HG02623 (cell line): Measurements from ENCODE around the gene CTAGE9.
"Not testable (repeated sequence)": the region's sequence is repeated elsewhere in the genome, so short reads cannot be mapped to it uniquely, and the experiment has no call there.

Experiments used
- ATAC-seq: cut with Tn5 transposase; IDR thresholded peaks from one replicate; pipeline ENCODE4 v1.9.1; 2021; ENCODE audit warnings: moderate library complexity; ENCODE audit not compliant: unreplicated experiment

CTAGE9 gene

DNA sequence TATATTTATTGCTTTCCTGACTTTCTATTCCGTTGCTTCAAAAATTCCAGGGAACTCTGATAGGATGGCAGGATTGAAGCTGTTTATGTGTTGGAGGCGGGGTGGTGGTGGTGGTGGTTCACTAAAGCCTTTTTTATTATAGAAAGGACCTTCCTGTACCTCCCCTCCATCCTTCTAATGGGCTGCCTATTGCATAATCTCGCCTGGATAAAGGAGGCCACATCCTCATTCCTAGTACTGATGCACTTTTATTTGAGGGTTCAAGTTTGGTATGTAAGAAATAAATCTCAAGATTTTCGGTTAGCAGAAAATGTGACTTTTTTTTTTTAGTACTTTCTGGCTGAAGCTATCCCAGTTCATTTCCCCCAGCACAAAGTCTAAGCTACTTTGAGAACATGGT lies 18.7 kb upstream of the CTAGE9 start:
- ATAC-seq = no peak

DNA sequence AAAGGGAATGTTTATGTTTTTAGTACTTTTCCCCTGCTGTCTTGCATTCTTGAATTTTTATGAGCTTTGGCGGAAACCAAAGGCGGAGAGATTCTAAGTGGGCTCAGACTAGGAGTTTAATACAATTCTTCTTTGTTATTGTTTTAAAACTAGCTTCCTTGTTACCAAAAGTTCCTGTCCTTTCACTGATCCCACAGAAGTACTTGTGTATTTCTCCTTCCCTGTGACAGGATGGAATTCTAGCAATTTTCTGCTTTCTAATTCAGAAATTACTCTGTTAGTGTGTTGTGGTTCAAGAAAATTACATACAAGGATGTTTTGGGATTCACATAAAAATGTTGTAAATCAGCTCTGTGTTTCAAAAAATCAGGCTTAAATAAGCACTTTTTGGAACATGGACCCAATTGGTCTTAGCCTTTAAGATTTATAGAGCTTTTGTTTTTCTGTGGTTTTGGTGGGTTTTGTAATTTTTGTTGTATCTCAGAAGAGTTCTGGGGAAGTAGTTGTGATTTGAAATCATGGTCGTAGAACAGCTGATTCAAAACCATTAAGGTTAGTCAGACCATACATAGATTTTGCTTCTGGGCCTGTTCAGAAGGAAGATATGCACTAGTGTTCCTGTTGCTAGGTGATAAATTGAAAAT lies 17.6 kb upstream of the CTAGE9 start:
- ATAC-seq = no peak

DNA sequence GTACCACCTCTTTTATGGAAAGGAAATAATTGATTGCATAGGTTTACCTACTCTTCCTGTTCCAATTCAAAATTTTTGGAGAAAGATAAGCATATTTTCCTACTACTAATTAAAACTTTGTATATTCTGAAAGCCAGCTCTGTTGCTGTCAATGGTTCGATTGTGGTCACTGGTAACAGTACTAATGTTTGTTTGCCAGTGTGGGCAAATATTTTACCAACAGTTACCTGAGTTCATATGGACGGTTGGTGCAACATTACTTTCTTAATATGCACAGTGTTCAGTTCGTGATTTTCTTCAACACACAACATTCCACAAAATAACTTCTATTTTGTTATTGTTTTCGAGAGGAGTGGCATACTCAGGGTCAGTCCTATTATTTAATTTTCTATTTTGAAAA lies 17.1 kb upstream of the CTAGE9 start:
- ATAC-seq = no peak

DNA sequence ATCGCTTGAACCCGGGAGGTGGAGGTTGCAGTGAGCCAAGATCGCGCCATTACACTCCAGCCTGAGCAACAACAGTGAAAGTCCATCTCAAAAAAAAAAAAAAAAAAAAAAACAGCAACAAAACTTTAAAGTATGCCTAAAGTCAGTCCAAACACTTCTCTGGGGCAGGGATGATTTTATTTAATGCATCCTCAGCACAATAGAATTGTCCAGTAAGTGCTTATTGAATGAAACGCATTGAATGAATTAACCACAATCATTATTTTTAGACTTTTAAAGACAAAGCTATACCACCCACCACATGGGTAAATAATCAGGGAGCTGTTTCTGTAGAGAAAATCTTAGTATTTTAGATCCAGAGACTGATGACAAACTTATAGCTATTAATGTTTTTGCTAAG lies 16.6 kb upstream of the CTAGE9 start:
- no peak for ATAC-seq

DNA sequence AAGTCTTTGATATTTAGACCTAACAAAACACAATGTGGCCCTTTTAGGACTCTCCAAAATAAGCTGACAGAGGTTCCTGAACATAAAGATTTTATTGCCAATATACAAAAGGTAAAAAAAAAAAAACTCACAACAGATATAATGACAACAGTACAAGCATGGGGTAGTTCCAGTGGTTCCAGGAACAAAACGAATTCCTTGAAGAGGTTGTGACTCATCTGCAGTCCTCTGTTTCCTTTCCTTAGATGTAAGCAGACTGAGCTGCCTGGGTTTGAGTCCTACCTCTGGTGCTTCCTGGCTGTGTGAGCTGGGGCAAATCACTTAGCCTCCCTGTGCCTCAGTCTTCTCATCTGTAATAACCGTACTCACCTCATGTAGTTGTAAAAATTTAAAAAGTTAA lies 13.3 kb upstream of the CTAGE9 start:
- no peak for ATAC-seq

DNA sequence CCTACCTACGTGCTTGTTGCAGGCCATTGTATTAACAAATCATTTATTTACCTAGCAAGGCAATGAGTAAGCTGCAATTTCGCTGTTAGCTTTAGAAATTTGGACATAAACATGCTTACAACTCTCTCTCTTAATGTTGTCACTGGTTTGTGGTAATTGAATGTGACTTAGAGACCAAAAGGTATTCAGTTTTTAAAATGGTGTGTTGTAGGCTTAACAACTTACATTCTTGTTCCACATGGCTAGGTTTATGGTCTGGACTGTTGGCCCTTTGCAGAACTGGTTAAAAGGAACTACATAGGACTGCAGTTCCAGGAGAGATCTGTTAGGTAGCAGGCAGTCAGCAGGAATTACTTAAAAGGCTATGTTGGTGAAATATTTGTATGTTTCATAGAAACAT lies 10.3 kb upstream of the CTAGE9 start:
- ATAC-seq = no peak

DNA sequence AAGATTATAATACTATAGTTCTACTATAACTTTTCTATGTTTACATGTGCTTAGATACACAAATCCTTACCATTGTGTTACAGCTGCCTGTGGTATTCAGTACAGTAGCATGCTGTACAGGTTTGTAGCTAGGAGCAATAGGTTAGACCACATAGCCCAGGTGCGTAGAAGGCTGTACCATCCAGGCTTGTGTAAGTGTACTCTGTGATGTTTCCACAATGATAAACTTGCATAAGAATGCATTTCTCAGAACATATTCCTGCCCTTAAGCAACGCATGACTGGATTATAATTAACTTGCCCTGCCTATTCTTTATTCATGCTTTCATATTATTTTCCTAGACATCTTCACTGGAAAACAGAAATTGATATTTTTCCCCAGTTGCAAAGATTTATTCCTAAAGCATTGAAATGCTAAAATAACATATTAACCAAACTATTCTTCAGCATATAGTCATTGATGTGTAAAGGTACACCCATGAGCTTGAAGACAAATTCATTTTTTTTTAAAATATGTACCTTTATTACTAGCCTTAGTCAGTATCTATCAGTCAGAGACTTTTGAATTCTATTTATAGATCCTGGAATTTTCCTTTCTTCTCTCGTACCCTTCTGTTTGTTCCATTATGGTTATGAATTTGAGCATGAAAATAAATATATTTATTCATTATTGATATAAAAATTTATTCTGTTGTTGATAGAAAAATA lies 7.2 kb upstream of the CTAGE9 start:
- no peak for ATAC-seq

DNA sequence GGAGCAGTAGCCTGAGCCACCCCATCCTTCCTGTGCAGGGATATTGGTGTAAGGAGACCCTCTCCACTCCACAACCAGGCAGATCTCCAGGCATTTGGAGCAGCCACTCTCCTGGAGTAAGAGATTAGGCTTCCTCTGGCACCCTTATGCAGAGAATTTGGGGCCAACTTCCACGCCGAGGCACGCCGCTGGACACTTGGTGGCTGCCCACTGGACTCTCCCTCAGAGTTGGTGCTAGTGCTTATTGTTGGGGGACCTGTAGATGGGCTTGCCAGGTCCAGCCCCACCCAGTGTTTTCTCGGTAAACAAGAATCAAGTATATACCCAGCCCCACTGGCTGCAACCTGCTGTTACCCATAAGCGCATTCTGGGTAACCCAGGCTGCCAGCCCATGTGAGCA lies 4.8 kb upstream of the CTAGE9 start:
- ATAC-seq = peak; percentile 50

DNA sequence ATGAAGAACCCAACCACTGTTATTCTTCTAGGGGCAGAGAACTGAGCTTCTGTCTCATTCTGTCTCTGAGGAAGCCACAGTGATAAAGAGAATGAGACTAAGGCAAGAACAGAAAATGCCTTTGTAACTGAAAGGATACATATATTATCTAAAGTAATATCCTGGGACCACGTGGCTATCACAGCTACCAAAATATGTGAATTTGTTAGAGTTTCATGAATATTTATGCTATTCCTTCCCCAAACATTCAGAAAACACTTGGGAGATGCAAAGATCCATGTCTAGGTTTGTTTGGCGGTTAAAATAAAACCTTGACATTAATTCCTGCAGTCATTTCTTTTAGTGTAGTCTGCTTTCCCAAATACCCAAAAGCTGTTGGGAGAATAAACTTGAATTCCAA lies 6.9 kb downstream of the CTAGE9 start:
- ATAC-seq = not testable (repeated sequence)

DNA sequence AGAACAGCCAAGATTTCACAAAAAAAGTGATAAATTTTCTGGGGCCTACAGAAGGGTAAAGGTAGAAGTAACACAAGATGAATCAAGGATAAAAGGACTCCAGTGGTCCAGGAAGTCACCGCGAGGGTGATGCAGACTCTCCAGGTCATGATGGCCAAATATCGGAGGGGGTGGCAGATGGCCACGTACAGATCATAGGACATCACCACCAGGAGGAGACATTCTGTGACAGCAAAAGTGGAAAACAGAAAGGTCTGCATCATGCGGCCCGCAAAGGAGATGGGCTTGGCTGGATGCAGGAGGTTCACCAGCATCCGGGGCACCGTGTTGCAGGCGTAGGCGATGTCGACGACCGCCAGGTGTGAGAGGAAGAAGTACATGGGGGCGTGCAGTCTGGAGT lies 10.0 kb downstream of the CTAGE9 start:
- not testable (repeated sequence) for ATAC-seq

DNA sequence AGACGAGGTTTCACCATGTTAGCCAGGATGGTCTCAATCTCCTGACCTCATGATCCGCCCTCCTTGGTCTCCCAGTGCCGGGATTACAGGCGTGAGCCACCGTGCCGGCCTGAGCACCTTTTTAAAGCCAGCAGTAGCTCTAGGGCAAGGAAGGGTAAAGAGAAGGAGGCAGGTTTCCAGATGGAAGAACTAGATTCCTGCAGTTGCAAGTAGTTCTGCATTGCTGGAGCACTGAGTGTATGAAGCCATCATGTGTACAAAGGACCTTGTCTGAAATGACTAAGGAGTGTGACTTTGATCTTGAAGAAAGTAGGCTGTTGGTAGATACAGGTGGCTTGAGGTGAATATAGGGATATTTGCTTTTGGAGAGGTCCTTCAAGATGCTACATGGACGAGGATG lies 13.9 kb downstream of the CTAGE9 start:
- no peak for ATAC-seq

DNA sequence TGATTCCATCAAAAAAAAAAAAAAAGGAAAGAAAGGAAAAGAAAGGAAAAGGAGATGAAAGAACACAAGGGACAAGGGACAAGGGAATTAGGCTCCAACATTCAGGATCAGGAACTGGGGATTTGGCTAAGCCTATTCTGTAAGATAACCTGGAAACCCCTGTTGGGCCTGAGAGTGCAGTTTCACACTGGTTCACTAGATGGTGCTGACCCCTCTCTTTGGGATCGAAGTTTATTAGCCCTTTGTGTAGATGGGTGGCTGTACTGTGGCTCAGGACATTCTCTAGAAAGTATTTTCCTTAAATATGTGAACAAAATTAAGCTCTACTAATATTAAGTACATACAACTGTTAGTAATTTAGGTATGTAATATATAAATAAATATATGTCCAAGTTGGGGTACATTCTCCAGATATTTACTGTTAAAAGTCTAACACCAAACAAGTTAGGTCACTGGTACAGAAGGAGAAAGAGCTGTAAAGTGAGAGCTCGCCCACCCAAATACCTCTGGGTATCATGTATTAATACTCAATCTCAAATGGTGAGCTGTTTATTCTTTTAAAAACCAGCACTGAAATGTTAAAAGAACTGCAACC lies 15.9 kb downstream of the CTAGE9 start:
- peak; percentile 87 for ATAC-seq

DNA sequence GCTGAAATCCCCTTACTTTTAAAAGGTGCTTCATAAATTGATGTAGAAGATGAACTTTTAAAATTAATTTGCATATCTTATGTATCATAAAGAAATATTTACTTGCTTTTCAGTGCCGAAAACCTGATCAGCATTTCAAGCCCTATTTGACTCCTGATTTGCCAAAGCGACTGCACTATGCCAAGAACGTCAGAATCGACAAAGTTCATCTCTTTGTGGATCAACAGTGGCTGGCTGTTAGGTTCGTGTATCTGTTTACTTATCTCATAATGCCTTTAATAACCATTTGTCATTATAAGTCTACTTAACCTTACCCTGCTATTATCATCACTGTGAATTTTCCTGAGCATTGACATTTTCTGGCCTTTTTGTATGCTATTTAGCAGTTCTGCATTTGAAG lies 17.4 kb downstream of the CTAGE9 start:
- no peak for ATAC-seq

DNA sequence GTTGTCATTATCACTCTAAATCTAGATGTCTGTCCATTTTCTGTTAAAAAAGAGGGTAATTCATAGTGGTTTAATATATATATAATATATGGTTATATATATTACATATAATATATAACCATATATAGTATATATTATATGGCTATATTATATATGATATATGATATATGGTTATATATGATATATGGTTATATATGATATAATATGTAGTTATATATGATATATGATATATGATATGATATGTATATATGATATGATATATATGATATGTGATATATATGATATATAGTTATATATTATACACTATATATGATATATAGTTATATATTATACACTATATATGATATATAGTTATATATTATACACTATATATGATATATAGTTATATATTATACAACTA lies 18.2 kb downstream of the CTAGE9 start:
- ATAC-seq = no peak

DNA sequence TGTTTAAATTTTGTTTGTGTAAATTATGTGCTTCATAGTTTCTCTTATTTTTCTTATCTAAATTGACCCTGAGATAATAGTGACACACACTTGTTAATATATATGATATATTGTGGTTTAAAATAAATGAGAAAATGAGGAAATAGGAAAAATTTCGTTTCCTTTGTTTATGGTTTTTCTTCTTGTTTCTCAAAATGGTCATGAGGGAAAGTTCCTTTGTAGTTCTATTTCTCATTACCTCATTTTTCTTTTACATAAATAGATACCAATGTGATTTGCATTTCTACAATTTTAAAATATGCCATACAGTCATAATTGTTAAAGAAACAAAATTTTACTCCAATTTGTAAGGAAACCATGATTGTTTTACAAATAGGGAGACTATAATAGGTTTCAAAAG lies 18.8 kb downstream of the CTAGE9 start:
- no peak for ATAC-seq

DNA sequence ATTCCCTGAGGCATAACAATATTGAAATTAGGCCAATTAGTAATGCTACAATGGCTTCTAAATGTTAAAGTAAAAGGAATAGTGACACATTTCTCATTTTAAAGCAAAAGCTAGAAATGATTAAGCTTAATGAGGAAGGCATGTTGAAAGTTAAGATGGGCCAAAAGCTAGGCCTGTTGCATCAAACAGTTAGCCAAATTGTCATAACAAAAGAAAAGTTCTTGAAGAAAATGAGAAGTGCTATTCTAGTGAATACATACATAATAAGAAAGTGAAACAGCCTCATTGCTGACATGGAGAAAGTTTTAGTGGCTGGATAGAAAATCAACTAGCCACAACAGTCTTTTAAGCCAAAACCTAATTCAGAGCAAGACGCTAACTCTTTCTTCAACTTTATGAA lies 22.5 kb downstream of the CTAGE9 start:
- peak; percentile 60 for ATAC-seq

DNA sequence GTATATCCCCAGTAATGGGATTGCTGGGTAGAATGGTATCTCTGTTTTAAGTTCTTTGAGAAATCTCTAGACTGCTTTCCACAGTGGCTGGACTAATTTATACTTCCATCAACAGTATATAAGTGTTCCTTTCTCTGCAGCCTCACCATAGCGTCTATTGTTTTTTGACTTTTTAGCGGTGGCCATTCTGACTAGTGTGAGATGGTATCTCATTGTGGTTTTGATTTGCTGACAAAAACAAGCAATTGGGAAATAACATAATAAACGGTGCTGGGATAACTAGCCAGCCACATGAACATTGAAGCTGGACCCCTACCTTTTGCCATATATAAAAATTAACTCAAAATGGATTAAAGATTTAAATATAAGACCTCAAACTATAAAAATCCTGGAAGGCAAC lies 23.8 kb downstream of the CTAGE9 start:
- ATAC-seq = no peak

DNA sequence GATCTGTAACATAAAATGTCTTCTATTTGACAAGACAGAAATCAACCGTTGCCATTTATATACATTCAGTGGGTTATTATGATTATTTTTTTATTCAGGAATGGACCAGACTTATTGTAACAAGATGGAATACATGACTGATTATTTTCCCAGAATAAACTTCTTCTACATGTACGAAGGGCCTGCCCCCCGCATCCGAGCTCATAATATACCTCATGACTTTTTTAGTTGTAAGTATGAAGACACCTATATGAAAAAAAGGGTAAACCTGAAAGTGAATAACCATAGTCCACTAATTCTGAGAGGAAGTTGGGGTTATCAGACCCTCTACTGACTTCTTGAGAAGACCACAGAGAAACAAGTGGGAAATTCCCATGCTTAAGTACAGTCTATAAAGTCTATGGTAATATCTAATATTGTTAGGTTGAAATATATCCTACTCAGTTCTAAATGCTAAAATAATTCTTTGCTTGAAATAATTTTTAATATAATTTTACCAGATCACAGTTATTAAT lies 25.5 kb downstream of the CTAGE9 start:
- peak; percentile 60 for ATAC-seq

DNA sequence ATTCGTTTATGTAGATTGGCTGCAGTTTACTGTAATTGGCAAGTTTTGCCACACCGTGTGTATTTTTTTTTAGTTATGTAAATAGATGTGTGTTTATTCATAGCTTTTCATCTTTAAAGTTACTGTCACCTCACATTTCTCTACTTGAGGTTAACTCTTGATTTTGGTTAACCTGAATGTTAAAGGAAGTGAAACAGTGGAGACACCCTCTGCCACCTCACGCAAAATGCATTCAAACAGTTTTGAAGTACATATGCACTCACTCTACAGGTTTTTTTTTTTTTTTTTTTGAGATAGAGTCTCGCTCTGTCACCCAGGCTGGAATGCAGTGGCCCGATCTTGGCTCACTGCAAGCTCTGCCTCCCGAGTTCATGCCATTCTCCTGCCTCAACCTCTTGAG lies 27.3 kb downstream of the CTAGE9 start:
- ATAC-seq = peak; percentile 75

DNA sequence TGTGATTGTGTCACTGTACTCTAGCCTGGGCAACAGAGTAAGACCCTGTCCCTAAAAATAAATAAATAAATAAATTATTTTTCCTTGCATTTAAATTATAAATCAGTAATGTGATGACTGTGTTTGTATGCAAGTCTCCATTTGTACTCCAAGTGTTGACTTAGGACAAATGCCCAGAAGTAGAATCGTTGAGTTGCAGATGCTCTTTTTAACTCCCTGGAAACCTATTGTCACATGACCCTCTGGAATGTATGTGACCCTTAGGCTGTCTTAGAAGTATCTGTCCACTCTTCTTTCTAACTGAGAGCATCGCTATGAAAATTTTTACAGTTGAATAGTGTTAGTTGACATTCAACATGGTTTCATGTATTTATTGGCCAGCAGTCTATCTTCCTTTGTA lies 28.4 kb downstream of the CTAGE9 start:
- no peak for ATAC-seq

DNA sequence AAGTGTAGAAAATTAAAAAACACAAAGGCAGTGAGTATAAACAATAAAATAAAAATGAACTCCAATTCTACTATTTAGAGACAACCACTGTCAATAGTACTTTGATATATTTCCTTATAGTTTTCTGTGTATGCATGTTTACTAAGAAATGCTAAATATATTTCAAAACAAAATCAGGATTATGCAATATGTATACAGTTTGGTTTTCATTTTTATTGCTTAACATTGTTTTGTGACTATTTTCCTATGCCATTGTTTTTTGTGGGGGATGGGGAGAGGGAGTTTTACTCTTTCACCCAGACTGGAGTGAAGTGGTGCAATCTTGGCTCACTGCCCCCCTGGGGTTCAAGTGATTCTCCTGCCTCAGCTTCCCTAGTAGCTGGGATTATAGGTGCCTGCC lies 29.2 kb downstream of the CTAGE9 start:
- no peak for ATAC-seq

DNA sequence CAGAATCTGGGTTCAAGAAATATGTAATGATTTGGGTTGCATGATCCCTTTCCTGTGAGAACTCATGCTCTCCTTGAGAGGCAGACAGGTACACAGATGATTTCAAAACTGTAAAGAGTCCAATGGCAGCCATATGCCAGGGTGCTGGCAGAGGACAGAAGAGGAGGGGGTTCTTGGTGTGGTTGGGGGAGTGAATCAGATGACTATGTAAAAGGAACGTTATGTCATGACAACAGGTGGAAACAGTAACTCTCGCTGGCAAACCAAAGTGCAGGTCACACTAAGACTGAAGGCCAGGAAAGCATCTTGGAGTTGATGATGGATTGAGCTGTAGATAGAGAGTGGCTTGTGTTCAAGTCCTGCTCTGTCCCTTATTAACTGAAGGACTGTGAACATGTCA lies 29.9 kb downstream of the CTAGE9 start:
- ATAC-seq = no peak
